ENCODE measurements around the gene EYA4. TPM values are rescaled to one million over a fixed set of nuclear protein-coding genes. Genes with fewer than 3 reads are reported as not detected.

Gene EYA4
- total and polyA plus RNA-seq, 3 experiments from 2014 or later: not detected

GRCh38 chr6:133407320-133408100 lies 166.4 kb downstream of the EYA4 start:
- no peak for DNase-seq
- Histone ChIP-seq H3K4me3 (ENCODE audit: low read length) (no peak overlapping the region), H3K4me1 (ENCODE audit: insufficient read depth, low read length) (no peaks in the 10 kb centered on the region), H3K9me3 (ENCODE audit: low read length) (no peaks in the 10 kb centered on the region), H3K27me3 (ENCODE audit: insufficient read depth, low read length, poor library complexity, severe bottlenecking) (no peaks in the 10 kb centered on the region), H3K27ac (ENCODE audit: low read depth, low read length) (no peak overlapping the region), H3K36me3 (ENCODE audit: insufficient read depth, low read length) (no peaks in the 10 kb centered on the region)
- Mint-ChIP-seq H3K27ac (peak overlapping the region in 1 of 8 donors; percentile 76), H3K4me1 (no peaks in the 10 kb centered on the region), H3K36me3 (no peaks in the 10 kb centered on the region), H3K9me3 (peaks cover 0 to 3% (median 2%) of the 10 kb centered on the region in 5 donors), H3K27me3 (peaks cover 0 to 2% of the 10 kb centered on the region in 2 donors), H3K4me3 (no peak overlapping the region)
- POLR2A ChIA-PET: no interaction called here
- CTCF ChIA-PET: no interaction called here

GRCh38 chr6:133408132-133408531 lies 167.0 kb downstream of the EYA4 start:
- Mint-ChIP-seq H3K36me3 (no peaks in the 10 kb centered on the region), H3K4me1 (no peaks in the 10 kb centered on the region), H3K4me3 (no peak overlapping the region), H3K27me3 (peaks cover 0 to 2% of the 10 kb centered on the region in 2 donors), H3K9me3 (peaks cover 0 to 3% (median 2%) of the 10 kb centered on the region in 5 donors), H3K27ac (no peak overlapping the region)
- no peak overlapping the region for H3K27ac ChIP-seq (ENCODE audit: low read depth, low read length)
- H3K27me3 ChIP-seq (ENCODE audit: insufficient read depth, low read length, poor library complexity, severe bottlenecking): no peaks in the 10 kb centered on the region
- ChIA-PET POLR2A (no interaction called here), CTCF (no interaction called here)
- no peaks in the 10 kb centered on the region for H3K36me3 ChIP-seq (ENCODE audit: insufficient read depth, low read length)
- DNase-seq: no peak
- no peaks in the 10 kb centered on the region for H3K9me3 ChIP-seq (ENCODE audit: low read length)
- H3K4me1 ChIP-seq (ENCODE audit: insufficient read depth, low read length): no peaks in the 10 kb centered on the region
- H3K4me3 ChIP-seq (ENCODE audit: low read length): no peak overlapping the region

- peaks cover 0 to 2% of the 10 kb centered on the region in 2 donors for H3K27me3 Mint-ChIP-seq
- H3K4me1 Mint-ChIP-seq: no peaks in the 10 kb centered on the region
- no peak overlapping the region for H3K27ac Mint-ChIP-seq
- no peak overlapping the region for H3K4me3 ChIP-seq (ENCODE audit: low read length)
- CTCF ChIA-PET: no interaction called here
- POLR2A ChIA-PET: no interaction called here
- no peaks in the 10 kb centered on the region for H3K36me3 Mint-ChIP-seq
- no peak overlapping the region for H3K4me3 Mint-ChIP-seq
- no peaks in the 10 kb centered on the region for H3K27me3 ChIP-seq (ENCODE audit: insufficient read depth, low read length, poor library complexity, severe bottlenecking)
- no peak overlapping the region for H3K27ac ChIP-seq (ENCODE audit: low read depth, low read length)
- peaks cover 0 to 3% (median 2%) of the 10 kb centered on the region in 5 donors for H3K9me3 Mint-ChIP-seq
- H3K9me3 ChIP-seq (ENCODE audit: low read length): no peaks in the 10 kb centered on the region
- no peak for DNase-seq
- H3K36me3 ChIP-seq (ENCODE audit: insufficient read depth, low read length): no peaks in the 10 kb centered on the region
- no peaks in the 10 kb centered on the region for H3K4me1 ChIP-seq (ENCODE audit: insufficient read depth, low read length)
Measured at GRCh38 chr6:133408543-133408942, 167.4 kb downstream of the EYA4 start.

- Mint-ChIP-seq H3K4me1 (no peaks in the 10 kb centered on the region), H3K27me3 (peaks cover 0 to 2% of the 10 kb centered on the region in 2 donors), H3K27ac (no peak overlapping the region), H3K9me3 (peaks cover 0 to 3% (median 0%) of the 10 kb centered on the region in 5 donors), H3K4me3 (no peak overlapping the region), H3K36me3 (no peaks in the 10 kb centered on the region)
- DNase-seq: no peak
- no peaks in the 10 kb centered on the region for H3K4me1 ChIP-seq (ENCODE audit: insufficient read depth, low read length)
- H3K36me3 ChIP-seq (ENCODE audit: insufficient read depth, low read length): no peaks in the 10 kb centered on the region
- no peak overlapping the region for H3K4me3 ChIP-seq (ENCODE audit: low read length)
- H3K27me3 ChIP-seq (ENCODE audit: insufficient read depth, low read length, poor library complexity, severe bottlenecking): no peaks in the 10 kb centered on the region
- ChIA-PET POLR2A (no interaction called here), CTCF (no interaction called here)
- no peak overlapping the region for H3K27ac ChIP-seq (ENCODE audit: low read depth, low read length)
- no peaks in the 10 kb centered on the region for H3K9me3 ChIP-seq (ENCODE audit: low read length)
Measured at GRCh38 chr6:133410638-133411435, 169.7 kb downstream of the EYA4 start.

DNA sequence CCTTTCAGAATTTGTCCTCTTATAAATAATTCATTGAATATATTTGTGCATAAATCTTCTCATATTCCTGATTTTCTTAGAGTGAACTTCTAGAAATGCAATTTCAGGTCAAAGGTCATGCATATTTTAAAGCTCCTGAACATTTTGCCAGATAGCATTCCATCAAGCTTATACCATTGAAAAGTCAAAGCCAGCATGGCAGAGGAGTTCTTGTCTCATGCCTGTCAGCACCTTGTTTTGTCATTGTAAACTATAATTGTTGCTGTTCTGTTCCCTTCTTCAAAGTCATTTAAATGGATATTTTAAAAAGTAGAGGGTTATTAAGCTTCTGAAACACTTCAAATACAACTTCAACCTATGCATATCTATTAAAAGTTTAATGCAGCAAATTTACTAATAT lies 170.6 kb downstream of the EYA4 start:
- Histone ChIP-seq H3K4me3 (ENCODE audit: low read length) (no peak overlapping the region), H3K27ac (ENCODE audit: low read depth, low read length) (no peak overlapping the region), H3K36me3 (ENCODE audit: insufficient read depth, low read length) (no peaks in the 10 kb centered on the region), H3K9me3 (ENCODE audit: low read length) (no peaks in the 10 kb centered on the region), H3K27me3 (ENCODE audit: insufficient read depth, low read length, poor library complexity, severe bottlenecking) (no peaks in the 10 kb centered on the region), H3K4me1 (ENCODE audit: insufficient read depth, low read length) (no peaks in the 10 kb centered on the region)
- Mint-ChIP-seq H3K27me3 (peaks cover 0 to 2% of the 10 kb centered on the region in 2 donors), H3K9me3 (no peaks in the 10 kb centered on the region), H3K4me1 (no peaks in the 10 kb centered on the region), H3K4me3 (no peak overlapping the region), H3K36me3 (no peaks in the 10 kb centered on the region), H3K27ac (no peak overlapping the region)
- POLR2A ChIA-PET: no interaction called here
- no peak for DNase-seq
- CTCF ChIA-PET: no interaction called here

DNA sequence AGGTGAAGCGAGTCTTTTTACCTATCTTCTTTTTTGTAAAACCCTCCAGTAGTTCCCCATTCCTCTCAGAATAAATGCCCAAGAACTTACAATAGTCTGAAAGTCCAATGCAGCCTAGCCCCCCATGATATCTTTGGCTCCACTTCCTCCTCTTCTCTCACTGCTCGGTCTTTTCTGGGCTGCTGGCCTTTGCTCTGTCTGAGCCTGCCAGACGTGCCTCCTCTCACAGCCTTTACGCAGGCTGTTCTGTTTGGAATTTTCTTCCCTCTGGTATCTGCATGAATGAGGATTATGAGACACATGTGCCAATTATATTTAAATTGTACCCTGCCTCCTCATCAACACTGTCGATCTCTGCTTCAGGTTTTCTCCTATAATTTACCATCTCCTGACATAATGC lies 174.1 kb downstream of the EYA4 start:
- Histone ChIP-seq H3K36me3 (ENCODE audit: insufficient read depth, low read length) (no peaks in the 10 kb centered on the region), H3K9me3 (ENCODE audit: low read length) (no peaks in the 10 kb centered on the region), H3K27ac (ENCODE audit: low read depth, low read length) (no peak overlapping the region), H3K27me3 (ENCODE audit: insufficient read depth, low read length, poor library complexity, severe bottlenecking) (no peaks in the 10 kb centered on the region), H3K4me1 (ENCODE audit: insufficient read depth, low read length) (no peaks in the 10 kb centered on the region), H3K4me3 (ENCODE audit: low read length) (no peak overlapping the region)
- Mint-ChIP-seq H3K27ac (no peak overlapping the region), H3K4me3 (no peak overlapping the region), H3K9me3 (no peaks in the 10 kb centered on the region), H3K4me1 (no peaks in the 10 kb centered on the region), H3K36me3 (no peaks in the 10 kb centered on the region), H3K27me3 (no peaks in the 10 kb centered on the region)
- DNase-seq: no peak
- POLR2A ChIA-PET: no interaction called here
- CTCF ChIA-PET: no interaction called here

DNA sequence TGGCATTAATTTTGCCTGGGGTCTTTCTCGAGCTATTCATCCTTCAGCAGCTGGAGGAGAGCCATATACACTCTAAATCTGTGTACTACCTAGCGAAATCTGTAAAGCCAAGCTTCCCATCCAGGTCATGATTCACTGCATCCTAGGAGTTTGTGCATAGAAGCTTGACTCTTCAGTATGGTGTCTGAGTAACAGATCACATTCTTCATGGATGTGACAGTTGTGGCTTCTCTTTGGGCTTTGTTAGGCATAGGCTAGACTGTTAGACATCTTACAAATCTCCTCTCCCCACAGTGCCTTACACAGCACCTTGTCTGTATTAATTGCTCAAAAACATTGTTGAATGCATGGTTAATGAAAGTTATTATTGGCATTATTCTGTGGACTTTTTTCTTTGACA lies 177.0 kb downstream of the EYA4 start:
- Histone ChIP-seq H3K9me3 (ENCODE audit: low read length) (no peaks in the 10 kb centered on the region), H3K27ac (ENCODE audit: low read depth, low read length) (no peak overlapping the region), H3K4me3 (ENCODE audit: low read length) (no peak overlapping the region), H3K4me1 (ENCODE audit: insufficient read depth, low read length) (no peaks in the 10 kb centered on the region), H3K36me3 (ENCODE audit: insufficient read depth, low read length) (no peaks in the 10 kb centered on the region), H3K27me3 (ENCODE audit: insufficient read depth, low read length, poor library complexity, severe bottlenecking) (no peaks in the 10 kb centered on the region)
- CTCF ChIA-PET: no interaction called here
- POLR2A ChIA-PET: no interaction called here
- no peak for DNase-seq
- Mint-ChIP-seq H3K4me1 (no peaks in the 10 kb centered on the region), H3K27me3 (no peaks in the 10 kb centered on the region), H3K27ac (no peak overlapping the region), H3K4me3 (no peak overlapping the region), H3K36me3 (no peaks in the 10 kb centered on the region), H3K9me3 (no peaks in the 10 kb centered on the region)

GRCh38 chr6:133423242-133423641 lies 182.1 kb downstream of the EYA4 start:
- H3K4me1 ChIP-seq (ENCODE audit: insufficient read depth, low read length): no peaks in the 10 kb centered on the region
- DNase-seq: no peak
- Mint-ChIP-seq H3K4me1 (no peaks in the 10 kb centered on the region), H3K4me3 (no peak overlapping the region), H3K36me3 (no peaks in the 10 kb centered on the region), H3K27me3 (no peaks in the 10 kb centered on the region), H3K9me3 (no peaks in the 10 kb centered on the region), H3K27ac (no peak overlapping the region)
- H3K9me3 ChIP-seq (ENCODE audit: low read length): no peaks in the 10 kb centered on the region
- H3K27ac ChIP-seq (ENCODE audit: low read depth, low read length): no peak overlapping the region
- no peaks in the 10 kb centered on the region for H3K36me3 ChIP-seq (ENCODE audit: insufficient read depth, low read length)
- H3K27me3 ChIP-seq (ENCODE audit: insufficient read depth, low read length, poor library complexity, severe bottlenecking): no peaks in the 10 kb centered on the region
- CTCF ChIA-PET: no interaction called here
- no peak overlapping the region for H3K4me3 ChIP-seq (ENCODE audit: low read length)
- POLR2A ChIA-PET: no interaction called here
